HepG2 (cell line): ENCODE measurements around the gene RNPS1. TPM values are rescaled to one million over a fixed set of nuclear protein-coding genes. Genes with fewer than 3 reads are reported as not detected.

Experiments used
- CREM ChIP-seq, 2 experiments: sonication (generic) in 1 of 2; formaldehyde crosslinking in 1 of 2; IDR thresholded peaks; 2 replicates each; pipeline versions ENCODE4 v1.4.0 to v1.6.1; 2016 to 2020; ENCODE audit warnings: antibody characterized with exemption in 1 of 2, mild to moderate bottlenecking in 1 of 2, missing genetic modification reagents in 1 of 2
- GPN1 ChIP-seq: sonication (generic); formaldehyde crosslinking; IDR thresholded peaks from 2 replicates; pipeline ENCODE4 v1.5.1; 2020; ENCODE audit warnings: missing genetic modification reagents, borderline replicate concordance
- ONECUT2 ChIP-seq: sonication (generic); formaldehyde crosslinking; IDR thresholded peaks from 2 replicates; pipeline ENCODE4 v1.4.0; 2020; ENCODE audit warnings: missing genetic modification reagents
- PAX8 ChIP-seq: sonication (generic); formaldehyde crosslinking; IDR thresholded peaks from 2 replicates; pipeline ENCODE4 v1.8.0; 2022; ENCODE audit warnings: mild to moderate bottlenecking, missing genetic modification reagents, borderline replicate concordance
- RARA ChIP-seq: IDR thresholded peaks from 2 replicates; pipeline ENCODE4 v1.6.1; 2016; ENCODE audit warnings: missing genetic modification reagents, missing compliant biosample characterization
- SAP130 ChIP-seq: IDR thresholded peaks from 2 replicates; pipeline ENCODE4 v1.6.1; 2016; ENCODE audit warnings: low read depth
- SMC3 ChIP-seq: IDR thresholded peaks from 2 replicates; pipeline ENCODE4 v1.6.1; 2011; ENCODE audit warnings: low read length, improper control_type of control experiment
- TFE3 ChIP-seq: IDR thresholded peaks from 2 replicates; pipeline ENCODE4 v1.6.1; 2016
- ZBTB37 ChIP-seq: sonication (generic); formaldehyde crosslinking; IDR thresholded peaks from 2 replicates; pipeline ENCODE4 v1.4.0; 2020; ENCODE audit warnings: mild to moderate bottlenecking, missing genetic modification reagents
- ZBTB4 ChIP-seq: sonication (generic); formaldehyde crosslinking; IDR thresholded peaks from 2 replicates; pipeline ENCODE4 v1.4.0; 2020; ENCODE audit warnings: missing genetic modification reagents, mild to moderate bottlenecking, borderline replicate concordance
- ZMAT3 ChIP-seq: sonication (generic); formaldehyde crosslinking; conservative IDR thresholded peaks from 2 replicates; pipeline ENCODE4 v1.7.0; 2021; ENCODE audit warnings: missing genetic modification reagents
- ZMYM2 ChIP-seq: sonication (generic); formaldehyde crosslinking; IDR thresholded peaks from 2 replicates; pipeline ENCODE4 v1.8.0; 2022; ENCODE audit warnings: mild to moderate bottlenecking, missing genetic modification reagents
- ZNF414 ChIP-seq: sonication (generic); formaldehyde crosslinking; IDR thresholded peaks from 2 replicates; pipeline ENCODE4 v1.5.0; 2020; ENCODE audit warnings: missing genetic modification reagents
- ZNF546 ChIP-seq: sonication (generic); formaldehyde crosslinking; conservative IDR thresholded peaks from 2 replicates; pipeline ENCODE4 v1.8.1; 2023; ENCODE audit warnings: mild to moderate bottlenecking, missing genetic modification reagents
- ZNF576 ChIP-seq: sonication (generic); formaldehyde crosslinking; IDR thresholded peaks from 2 replicates; pipeline ENCODE4 v1.4.0; 2020; ENCODE audit warnings: mild to moderate bottlenecking, missing genetic modification reagents
- ZNF619 ChIP-seq: sonication (generic); formaldehyde crosslinking; IDR thresholded peaks from 2 replicates; pipeline ENCODE4 v1.4.0; 2020; ENCODE audit warnings: mild to moderate bottlenecking, missing genetic modification reagents
- ZNF639 ChIP-seq: conservative IDR thresholded peaks from 2 replicates; pipeline ENCODE4 v1.6.1; 2018; ENCODE audit warnings: missing genetic modification reagents
- ZNF710 ChIP-seq: sonication (generic); formaldehyde crosslinking; IDR thresholded peaks from 2 replicates; pipeline ENCODE4 v1.5.0; 2020; ENCODE audit warnings: mild to moderate bottlenecking, missing genetic modification reagents, borderline replicate concordance
- ZSCAN25 ChIP-seq: sonication (generic); formaldehyde crosslinking; IDR thresholded peaks from 2 replicates; pipeline ENCODE4 v1.8.0; 2022; ENCODE audit warnings: mild to moderate bottlenecking, missing genetic modification reagents
- polyA plus RNA-seq, 8 experiments: library from polyadenylated mRNA; depleted of rRNA in 3 of 8; stranded (reverse) in 7 of 8; unstranded in 1 of 8; fragments of >200 nt; fragmentation: Illumina TruSeq in 4 of 8; extraction: Trizol in 4 of 8; gene quantifications; 2 replicates each; pipeline versions ENCODE4 v1.2.1 to v1.2.3, GENCODE V29; 2011 to 2016; ENCODE audit warnings: low read depth in 4 of 8, missing spikeins in 1 of 8, mixed read lengths in 1 of 8; ENCODE audit not compliant: insufficient read depth in 1 of 8
- total RNA-seq, 5 experiments: library from RNA; depleted of rRNA; stranded (reverse); fragments of >200 nt; fragmentation: Illumina TruSeq; extraction: Trizol; gene quantifications; 2 replicates each; pipeline ENCODE4 v1.2.3, GENCODE V29; 2016; ENCODE audit warnings: low read depth in 1 of 5

The RNPS1 gene
- total and polyA plus RNA-seq, 2 of the 13 experiments (the other 11 are each of a cell fraction or from before 2014, with no cell fraction given) = 126 to 133 TPM

GRCh38 chr16:2226245-2226793 lies 41.6 kb downstream of the RNPS1 start (continued):
- peak; percentile 29; the same call in 1 of the 2 replicates for TF ChIP-seq TFE3
- TF ChIP-seq RARA = peak; percentile 97
- TF ChIP-seq ZNF414 = no peak
- peak; percentile 45; the same call in 1 of the 2 replicates for TF ChIP-seq CREM (IDR thresholded peaks at IDR 0.05)
- no peak for TF ChIP-seq CREM (CRISPR knock-in tag; IDR thresholded peaks at IDR 0.05)
- TF ChIP-seq PAX8 (CRISPR knock-in tag) = no peak
- TF ChIP-seq ZNF546 (CRISPR knock-in tag) = no peak
- no peak for TF ChIP-seq GPN1
- peak; percentile 79 for TF ChIP-seq SAP130
- TF ChIP-seq ZNF576 (CRISPR knock-in tag) = no peak
- TF ChIP-seq ZNF710 = no peak
- peak; percentile 47; the same call in 1 of the 2 replicates for TF ChIP-seq ZSCAN25
- peak; percentile 44; the same call in 1 of the 2 replicates for TF ChIP-seq ZBTB37
- TF ChIP-seq ZBTB4 (CRISPR knock-in tag) = no peak
- no peak for TF ChIP-seq ZMAT3
- TF ChIP-seq ZNF639 (CRISPR knock-in tag) = peak; percentile 74; the same call in 1 of the 2 replicates
- 0 out of 2 replicates have a peak, but pooled peaks have one; percentile 37 for TF ChIP-seq ZMYM2
- TF ChIP-seq SMC3 = no peak
- no peak for TF ChIP-seq ZNF619 (CRISPR knock-in tag)
- no peak for TF ChIP-seq ONECUT2 (CRISPR knock-in tag)
